H1 (cell line): ENCODE results near the gene TANC1. TPM values are rescaled to one million over a fixed set of nuclear protein-coding genes. Genes with fewer than 3 reads are reported as not detected.

Source experiments
- CTCF ChIA-PET: fragments of 300-600 bp; sonication (Branson Sonifier 250); formaldehyde crosslinking; loops from one replicate; lab custom pipeline; 2021; ENCODE audit not compliant: partially characterized antibody; lab: Charles Lee
- POLR2A ChIA-PET: fragments of 300-600 bp; sonication (Branson Sonifier 250); formaldehyde crosslinking; loops from one replicate; lab custom pipeline; 2021; ENCODE audit warnings: inconsistent platforms; ENCODE audit not compliant: partially characterized antibody; lab: Charles Lee
- DNase-seq, 2 experiments: peaks; one replicate each; pipeline versions ENCODE4 v3.0.0 to v3.0.0-alpha.2; 2010 to 2022; ENCODE audit warnings: low spot score in 2 of 2, low read depth in 1 of 2, mixed read lengths in 1 of 2
- FAIRE-seq: peaks from 2 replicates; lab custom pipeline; 2011; peaks lifted over from hg19 to GRCh38; lab: Jason Lieb, UNC
- H2AFZ ChIP-seq: 2 replicates; pipeline ENCODE4 v1.8.1; 2012; ENCODE audit warnings: low read length, inconsistent platforms
- H2AK5ac ChIP-seq: 2 replicates; pipeline ENCODE4 v1.6.1; 2013; ENCODE audit warnings: low read depth, low read length
- H2BK120ac ChIP-seq: replicated peaks from 2 replicates; pipeline ENCODE3; 2013; ENCODE audit warnings: low read depth, low read length, inconsistent platforms
- H2BK12ac ChIP-seq: 2 replicates; pipeline ENCODE4 v1.6.1; 2013; ENCODE audit warnings: low read depth, low read length
- H2BK15ac ChIP-seq: 2 replicates; pipeline ENCODE4 v1.6.1; 2013; ENCODE audit warnings: low read length
- H2BK20ac ChIP-seq: 2 replicates; pipeline ENCODE4 v1.6.1; 2013; ENCODE audit warnings: low read length
- H2BK5ac ChIP-seq: 2 replicates; pipeline ENCODE4 v1.6.1; 2013; ENCODE audit warnings: low read depth, low read length
- H3K14ac ChIP-seq: 2 replicates; pipeline ENCODE4 v1.6.1; 2013; ENCODE audit warnings: inconsistent platforms; ENCODE audit not compliant: insufficient read length
- H3K18ac ChIP-seq: 2 replicates; pipeline ENCODE4 v1.6.1; 2013; ENCODE audit warnings: low read length; ENCODE audit errors: extremely low read depth
- H3K23ac ChIP-seq: 2 replicates; pipeline ENCODE4 v1.6.1; 2013; ENCODE audit warnings: inconsistent platforms; ENCODE audit not compliant: insufficient read length
- H3K23me2 ChIP-seq: 2 replicates; pipeline ENCODE4 v1.6.1; 2013; ENCODE audit warnings: low read depth, low read length
- H3K27ac ChIP-seq: 2 replicates; pipeline ENCODE4 v1.6.1; 2011; ENCODE audit warnings: low read depth, low read length, inconsistent platforms
- H3K27me3 ChIP-seq, 4 experiments: replicated peaks in 1 of 4; 1 replicate in 1 of 4; 2 replicates in 3 of 4; pipeline versions ENCODE4 v1.6.1 to v1.8.1; 2011 to 2013; ENCODE audit warnings: low read length in 3 of 4, mild to moderate bottlenecking in 3 of 4, inconsistent platforms in 2 of 4, mixed read lengths in 2 of 4, moderate library complexity in 1 of 4; ENCODE audit not compliant: control insufficient read depth in 3 of 4, insufficient read depth in 3 of 4; ENCODE audit errors: extremely low read depth in 1 of 4
- H3K36me3 ChIP-seq, 4 experiments: 2 replicates each; pipeline versions ENCODE4 v1.6.1 to v1.8.1; 2011 to 2013; ENCODE audit warnings: mild to moderate bottlenecking in 4 of 4, low read length in 3 of 4, moderate library complexity in 2 of 4, control low read depth in 1 of 4, inconsistent platforms in 1 of 4; ENCODE audit not compliant: insufficient read depth in 4 of 4, control insufficient read depth in 2 of 4
- H3K4ac ChIP-seq: replicated peaks from 2 replicates; pipeline ENCODE3; 2013; ENCODE audit warnings: low read length, low read depth, mixed read lengths, inconsistent platforms; ENCODE audit not compliant: insufficient read length
- H3K4me1 ChIP-seq, 4 experiments: replicated peaks in 1 of 4; 1 replicate in 1 of 4; 2 replicates in 3 of 4; pipeline versions ENCODE4 v1.6.1 to v1.8.1; 2011 to 2013; ENCODE audit warnings: low read length in 3 of 4, inconsistent platforms in 2 of 4, mixed read lengths in 1 of 4; ENCODE audit not compliant: insufficient read depth in 4 of 4, control insufficient read depth in 3 of 4
- H3K4me2 ChIP-seq, 2 experiments: 2 replicates each; pipeline versions ENCODE4 v1.6.1 to v1.8.1; 2011 to 2013; ENCODE audit warnings: low read depth in 2 of 2, low read length in 2 of 2, control low read depth in 1 of 2, inconsistent platforms in 1 of 2, mild to moderate bottlenecking in 1 of 2; ENCODE audit not compliant: insufficient read depth in 1 of 2
- H3K4me3 ChIP-seq, 4 experiments: fragments of 200-600, 300-600 bp in 1 of 4; sonication (generic), shearing (Covaris generic), sonication (Bioruptor Twin) in 1 of 4; 2 replicates each; pipeline versions ENCODE4 v1.5.1 to v1.8.1; 2011 to 2016; ENCODE audit warnings: low read length in 4 of 4, low read depth in 3 of 4, control low read depth in 2 of 4, inconsistent platforms in 2 of 4, mild to moderate bottlenecking in 2 of 4, mixed read lengths in 1 of 4, moderate library complexity in 1 of 4; ENCODE audit not compliant: insufficient read depth in 2 of 4; ENCODE audit errors: extremely low read depth in 1 of 4
- H3K56ac ChIP-seq: replicated peaks from 2 replicates; pipeline ENCODE3; 2013; ENCODE audit warnings: low read depth, mild to moderate bottlenecking, mixed read lengths, low read length, inconsistent platforms; ENCODE audit not compliant: insufficient read length
- H3K79me1 ChIP-seq: 2 replicates; pipeline ENCODE4 v1.6.1; 2013; ENCODE audit warnings: low read depth, low read length, control low read depth
- H3K79me2 ChIP-seq, 2 experiments: 2 replicates each; pipeline versions ENCODE4 v1.6.1 to v1.8.1; 2012 to 2013; ENCODE audit warnings: low read length in 2 of 2, mild to moderate bottlenecking in 2 of 2, inconsistent platforms in 1 of 2; ENCODE audit not compliant: insufficient read depth in 2 of 2, control insufficient read depth in 1 of 2
- H3K9ac ChIP-seq, 4 experiments: replicated peaks in 1 of 4; 1 replicate in 1 of 4; 2 replicates in 3 of 4; pipeline versions ENCODE4 v1.6.1 to v1.8.1; 2011 to 2013; ENCODE audit warnings: low read depth in 3 of 4, low read length in 3 of 4, control low read depth in 2 of 4, mild to moderate bottlenecking in 2 of 4, moderate library complexity in 2 of 4, inconsistent platforms in 1 of 4; ENCODE audit errors: extremely low read depth in 1 of 4
- H3K9me3 ChIP-seq, 2 experiments: 2 replicates each; pipeline versions ENCODE4 v1.6.1 to v1.8.1; 2012 to 2013; ENCODE audit warnings: mild to moderate bottlenecking in 2 of 2, moderate library complexity in 2 of 2, control low read depth in 1 of 2, inconsistent platforms in 1 of 2, low read depth in 1 of 2, low read length in 1 of 2, mixed read lengths in 1 of 2; ENCODE audit not compliant: insufficient read depth in 2 of 2
- H4K20me1 ChIP-seq, 2 experiments: replicated peaks in 1 of 2; 2 replicates each; pipeline versions ENCODE3 to v1.8.1; 2011 to 2013; ENCODE audit warnings: inconsistent platforms in 2 of 2, low read length in 2 of 2, mild to moderate bottlenecking in 1 of 2; ENCODE audit not compliant: insufficient read depth in 2 of 2, control insufficient read depth in 1 of 2
- H4K5ac ChIP-seq: 2 replicates; pipeline ENCODE4 v1.6.1; 2013; ENCODE audit warnings: low read length, low read depth, mixed read lengths, inconsistent platforms; ENCODE audit not compliant: insufficient read length
- H4K8ac ChIP-seq: 2 replicates; pipeline ENCODE4 v1.8.0; 2013; ENCODE audit warnings: mild to moderate bottlenecking, moderate library complexity, low read length, inconsistent platforms; ENCODE audit not compliant: insufficient read depth; ENCODE audit errors: extremely low read depth
- H4K91ac ChIP-seq: replicated peaks from 2 replicates; pipeline ENCODE3; 2013; ENCODE audit warnings: low read length, mixed read lengths, inconsistent platforms; ENCODE audit not compliant: insufficient read length
- ASH2L ChIP-seq: fragments of 200-600, 300-600 bp; sonication (generic); IDR thresholded peaks from one replicate; pipeline ENCODE4 v1.7.1; 2017; ENCODE audit warnings: low read length
- BRCA1 ChIP-seq: IDR thresholded peaks from 2 replicates; pipeline ENCODE4 v1.6.1; 2012; ENCODE audit warnings: low read depth, low read length, improper control_type of control experiment
- GABPA ChIP-seq: IDR thresholded peaks from 2 replicates; pipeline ENCODE4 v1.6.1; 2011; ENCODE audit warnings: mild to moderate bottlenecking, low read length, moderate library complexity, borderline replicate concordance; ENCODE audit not compliant: insufficient read depth
- KDM1A ChIP-seq: fragments of 200-600, 300-600 bp; sonication (generic); IDR thresholded peaks from 2 replicates; pipeline ENCODE4 v1.7.1; 2016; ENCODE audit warnings: mild to moderate bottlenecking, low read length, borderline replicate concordance
- NANOG ChIP-seq: IDR thresholded peaks from 2 replicates; pipeline ENCODE4 v1.6.1; 2011; ENCODE audit warnings: low read length, low read depth, mild to moderate bottlenecking, inconsistent platforms; ENCODE audit not compliant: insufficient read depth, poor library complexity, severe bottlenecking
- NRF1 ChIP-seq: IDR thresholded peaks from 2 replicates; pipeline ENCODE4 v1.6.1; 2011; ENCODE audit warnings: mild to moderate bottlenecking, low read depth, low read length, improper control_type of control experiment
- POLR2AphosphoS5 ChIP-seq: IDR thresholded peaks from 2 replicates; pipeline ENCODE4 v1.6.1; 2011; ENCODE audit warnings: low read depth, low read length
- POU5F1 ChIP-seq: IDR thresholded peaks from 2 replicates; pipeline ENCODE4 v1.6.1; 2011; ENCODE audit warnings: low read depth, mild to moderate bottlenecking, low read length, moderate library complexity
- SIN3A ChIP-seq, 2 experiments: IDR thresholded peaks in 1 of 2; conservative IDR thresholded peaks in 1 of 2; 2 replicates each; pipeline ENCODE4 v1.6.1; 2011 to 2012; ENCODE audit warnings: low read length in 2 of 2, improper control_type of control experiment in 1 of 2, low read depth in 1 of 2, mild to moderate bottlenecking in 1 of 2
- SUZ12 ChIP-seq: fragments of 200-600 bp; sonication (generic); IDR thresholded peaks from 2 replicates; pipeline ENCODE4 v1.6.1; 2012; ENCODE audit warnings: mild to moderate bottlenecking, inconsistent platforms, low read length, moderate library complexity, mixed read lengths
- TAF1 ChIP-seq: IDR thresholded peaks from 2 replicates; pipeline ENCODE4 v1.6.1; 2011; ENCODE audit warnings: mild to moderate bottlenecking, low read depth, low read length
- YY1 ChIP-seq: IDR thresholded peaks from 2 replicates; pipeline ENCODE4 v1.6.1; 2011; ENCODE audit warnings: low read depth, mild to moderate bottlenecking, low read length
- WGBS, 2 experiments: shearing (Covaris generic) in 1 of 2; methylation state at CpG; one replicate each; pipeline versions ENCODE4 v1.1.6 to v1.1.7; 2013 to 2015; ENCODE audit warnings: low lambda C conversion rate in 2 of 2, mixed read lengths in 2 of 2, inconsistent platforms in 1 of 2, low coverage in 1 of 2, missing lambda C conversion rate in 1 of 2; ENCODE audit not compliant: insufficient replicate concordance in 2 of 2, insufficient coverage in 1 of 2, insufficient read length in 1 of 2; ENCODE audit errors: extremely low coverage in 1 of 2, missing lambda C conversion rate in 1 of 2; 5-methylcytosine and 5-hydroxymethylcytosine counted together
- polyA plus RNA-seq, 7 experiments: library from polyadenylated mRNA; depleted of rRNA in 3 of 7; stranded (reverse) in 5 of 7; unstranded in 2 of 7; fragments of >200 nt in 5 of 7; fragments of 200-250 nt in 2 of 7; gene quantifications; 1 replicate in 5 of 7; 2 replicates in 1 of 7; 4 replicates in 1 of 7; pipeline versions ENCODE4 v1.2.1 to v1.2.3, GENCODE V29; 2011 to 2013; ENCODE audit warnings: missing spikeins in 2 of 7, mixed read lengths in 2 of 7
- total RNA-seq: library from RNA; stranded (reverse); fragmentation: NEBNext Ultra II Directional; extraction: Animal tissue kit (Norgen Biotek cat#: 25700); gene quantifications from 2 replicates; pipeline ENCODE4 v1.2.1, GENCODE V29; 2021

The TANC1 gene
- total and polyA plus RNA-seq, 2 of the 8 experiments (the other 6 are each of a cell fraction or from before 2014, with no cell fraction given): 4.1 to 7.6 TPM

GRCh38 chr2:159045545-159046454 is 77.4 kb downstream of the TANC1 start:
- FAIRE-seq (no peak), DNase-seq (no peak)
- Histone ChIP-seq H3K27ac (no peak overlapping the region), H3K9ac (no peak overlapping the region), H3K79me2 (no peaks in the 10 kb centered on the region), H3K23me2 (no peaks in the 10 kb centered on the region; the same call in 1 of the 2 replicates), H4K20me1 (no peaks in the 10 kb centered on the region), H3K4me1 (peaks cover 0 to 7% (median 2%) of the 10 kb centered on the region in 4 experiments; a peak in 1 of 7 replicates), H3K14ac (no peak overlapping the region), H3K9me3 (peaks cover 16 to 17% of the 10 kb centered on the region in 2 experiments), H3K36me3 (no peaks in the 10 kb centered on the region; a peak in 1 of 8 replicates), H3K23ac (no peak overlapping the region), H4K5ac (no peak overlapping the region), H4K8ac (no peak overlapping the region), H2BK120ac (no peak overlapping the region), H2BK15ac (no peak overlapping the region), H3K27me3 (no peaks in the 10 kb centered on the region), H3K4me2 (no peak overlapping the region), H3K4me3 (no peak overlapping the region), H3K56ac (no peak overlapping the region), H2AK5ac (no peak overlapping the region), H4K91ac (no peak overlapping the region), H3K79me1 (no peaks in the 10 kb centered on the region; the same call in 1 of the 2 replicates), H3K18ac (no peak overlapping the region), H2BK12ac (no peak overlapping the region), H2BK5ac (no peak overlapping the region), H2BK20ac (no peak overlapping the region), H3K4ac (no peak overlapping the region), H2AFZ (no peak overlapping the region)
- ChIA-PET POLR2A (no interaction called here), CTCF (interaction anchor here (0.6 to 3.0 kb wide), 3 partner anchors 8 to 135 kb away, joined by 3 to 10 read pairs (median 3); no protein-coding TSS in a partner anchor)
- 87% methylated on average over 11 of the region's 11 CpGs; no CpG with 5 or more reads in 1 of the 2 experiments for WGBS, 2 experiments
- TF ChIP-seq SUZ12 (no peak), POLR2AphosphoS5 (no peak), ASH2L (no peak), YY1 (no peak), KDM1A (no peak), NRF1 (no peak), TAF1 (no peak), BRCA1 (no peak), GABPA (no peak), NANOG (no peak), SIN3A (conservative IDR thresholded peaks at IDR 0.05 in 1 of 2, IDR thresholded peaks at IDR 0.05 in 1 of 2; ENCODE audit: low read depth in 1 of 2, low read length in 2 of 2) (no peak), POU5F1 (no peak)
